ENCODE results near the gene ARHGEF10L.

Gene ARHGEF10L

DNA sequence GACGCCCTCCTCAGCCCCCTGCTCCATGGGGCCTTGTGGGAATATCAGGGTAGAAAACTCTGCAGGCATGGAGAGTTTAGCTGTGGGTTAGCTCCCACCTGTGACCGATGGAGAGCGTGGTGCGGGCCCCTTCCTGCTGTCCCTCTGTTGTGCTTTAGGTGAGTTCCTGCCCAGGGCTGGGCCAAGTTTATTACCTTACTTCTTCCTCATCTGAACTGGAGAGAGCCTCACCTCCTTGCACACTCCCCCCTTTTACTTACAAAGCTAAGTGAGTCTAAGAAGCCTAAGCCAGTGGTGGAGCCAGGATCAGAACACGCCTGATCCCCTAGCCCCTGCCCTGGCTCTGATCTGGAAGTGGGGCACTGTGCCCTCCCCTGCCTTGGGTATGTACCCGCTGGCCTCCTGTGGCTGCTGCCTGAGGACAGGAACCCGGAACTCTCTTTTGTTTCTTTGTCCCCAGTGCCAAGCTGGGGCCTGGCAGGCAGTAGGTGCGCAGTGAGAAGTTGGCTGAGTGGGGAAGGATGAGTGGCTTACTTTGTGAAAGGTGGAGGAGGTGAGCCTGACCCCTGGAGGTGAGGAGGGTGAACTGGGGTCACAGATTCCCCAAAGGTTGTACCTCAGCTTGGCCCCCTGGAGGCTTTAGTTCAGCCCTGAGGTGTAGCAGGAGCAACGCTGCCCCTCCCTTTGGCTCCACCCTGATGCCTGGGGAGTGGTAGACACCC, 32.9 kb downstream of the ARHGEF10L start:
- Histone ChIP-seq H3K27ac (ENCODE audit: low read depth, low read length) (peak overlapping the region; percentile 64; the same call in 1 of the 2 replicates), H3K4me3 (ENCODE audit: low read length) (no peak overlapping the region), H3K4me1 (ENCODE audit: insufficient read depth, low read length) (peaks cover 58% of the 10 kb centered on the region), H3K9me3 (ENCODE audit: insufficient read depth, low read depth, low read length) (no peaks in the 10 kb centered on the region), H3K36me3 (ENCODE audit: insufficient read depth, low read length) (no peaks in the 10 kb centered on the region), H3K9ac (ENCODE audit: low read depth, low read length) (no peak overlapping the region), H3K27me3 (ENCODE audit: insufficient read depth, low read length) (no peaks in the 10 kb centered on the region)
- WGBS = 79% methylated on average over 9 of the region's 9 CpGs

DNA sequence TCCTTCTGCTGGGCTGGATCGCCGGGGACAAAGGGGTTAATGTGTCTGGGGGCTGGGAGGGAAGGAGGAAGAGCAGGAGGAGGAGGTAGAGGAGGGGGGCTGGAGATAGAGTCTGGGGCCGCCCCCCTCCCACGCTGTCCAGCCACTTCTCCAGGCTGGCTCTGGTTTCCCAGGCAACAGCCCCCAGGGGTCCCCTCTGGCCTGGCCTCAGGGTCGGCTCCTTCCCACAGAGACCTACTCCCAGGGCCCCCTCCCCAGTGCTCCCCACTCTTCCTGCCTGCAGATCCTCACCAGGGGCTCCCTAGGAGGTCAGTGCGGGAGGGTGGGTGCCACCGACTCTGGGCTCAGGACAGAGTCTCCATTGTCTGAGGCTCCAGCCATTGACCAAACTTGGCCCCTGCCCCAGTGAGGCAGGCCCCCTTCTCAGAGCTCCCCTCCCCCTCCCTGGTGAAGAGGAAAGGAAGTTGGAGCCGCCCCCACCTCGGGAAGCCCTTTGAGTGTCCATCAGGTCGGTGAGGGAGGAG, 34.1 kb downstream of the ARHGEF10L start:
- WGBS = 15% methylated on average over 7 of the region's 10 CpGs
- no peaks in the 10 kb centered on the region for H3K36me3 ChIP-seq (ENCODE audit: insufficient read depth, low read length)
- H3K27ac ChIP-seq (ENCODE audit: low read depth, low read length) = peak overlapping the region; percentile 66; the same call in 1 of the 2 replicates
- H3K9ac ChIP-seq (ENCODE audit: low read depth, low read length) = no peak overlapping the region
- H3K4me3 ChIP-seq (ENCODE audit: low read length) = peak overlapping the region; percentile 23; the same call in 1 of the 2 replicates
- peaks cover 52% of the 10 kb centered on the region for H3K4me1 ChIP-seq (ENCODE audit: insufficient read depth, low read length)
- H3K27me3 ChIP-seq (ENCODE audit: insufficient read depth, low read length) = no peaks in the 10 kb centered on the region
- no peaks in the 10 kb centered on the region for H3K9me3 ChIP-seq (ENCODE audit: insufficient read depth, low read depth, low read length)

DNA sequence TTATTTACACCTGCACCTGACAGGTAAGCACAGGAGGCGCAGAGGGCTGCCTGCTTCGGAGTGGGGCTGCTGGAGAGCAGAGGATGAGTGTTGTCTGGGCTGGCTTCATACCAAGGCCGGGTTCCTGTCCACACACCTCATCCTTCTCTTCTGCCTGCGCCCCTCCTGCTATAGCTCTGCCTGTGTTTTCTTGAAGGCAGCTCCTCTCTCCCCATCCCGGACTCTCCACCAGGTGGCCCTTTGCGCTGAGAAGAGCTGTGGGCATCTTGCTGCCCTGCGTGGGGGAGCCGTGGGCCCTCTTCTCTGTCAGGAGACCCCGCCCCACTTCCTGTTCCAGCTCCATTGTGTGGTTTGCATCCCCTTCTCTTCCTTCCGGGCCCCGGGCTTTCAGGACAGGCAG, 35.0 kb downstream of the ARHGEF10L start:
- H3K9ac ChIP-seq (ENCODE audit: low read depth, low read length) = no peak overlapping the region
- no peak overlapping the region for H3K27ac ChIP-seq (ENCODE audit: low read depth, low read length)
- peaks cover 45% of the 10 kb centered on the region for H3K4me1 ChIP-seq (ENCODE audit: insufficient read depth, low read length)

DNA sequence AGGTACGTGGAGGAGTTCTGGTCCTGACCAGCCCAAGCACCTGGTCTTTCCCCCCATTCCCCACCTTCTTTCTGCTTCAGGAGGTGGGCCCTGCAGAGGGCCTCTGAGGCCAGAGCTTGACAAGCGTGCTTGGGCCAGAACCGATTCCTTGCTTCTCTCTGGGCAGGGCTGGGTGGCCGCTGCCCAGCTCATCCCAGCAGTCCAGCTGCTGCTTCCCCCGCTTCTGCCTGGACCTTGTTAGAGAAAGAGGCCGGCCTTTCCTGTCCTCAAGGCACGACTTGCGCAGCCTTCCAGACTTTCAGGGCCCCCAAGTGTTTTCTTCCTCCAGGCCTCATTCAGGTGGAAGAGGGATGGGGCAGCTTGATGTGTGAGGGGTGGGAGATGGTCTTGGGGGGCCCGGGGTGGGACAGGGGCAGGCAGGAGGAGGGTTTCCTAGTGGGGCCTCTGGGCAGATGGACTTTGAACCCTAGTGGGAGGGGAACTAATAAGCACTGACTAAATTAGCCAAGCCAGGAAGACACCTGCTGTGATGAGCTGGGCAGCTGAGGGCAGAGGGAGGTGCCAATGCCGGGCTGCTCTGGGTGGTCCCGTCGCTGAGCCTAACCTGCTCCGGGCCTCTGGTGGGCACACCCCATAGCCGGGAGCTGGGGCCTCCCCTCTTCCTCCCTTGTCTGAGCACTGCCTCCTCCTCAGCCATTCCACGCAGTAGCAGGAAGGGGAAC, 36.5 kb downstream of the ARHGEF10L start:
- peaks cover 39% of the 10 kb centered on the region for H3K4me1 ChIP-seq (ENCODE audit: insufficient read depth, low read length)
- WGBS = 72% methylated on average over 15 of the region's 15 CpGs
- H3K27ac ChIP-seq (ENCODE audit: low read depth, low read length) = no peak overlapping the region
- H3K9me3 ChIP-seq (ENCODE audit: insufficient read depth, low read depth, low read length) = no peaks in the 10 kb centered on the region
- H3K4me3 ChIP-seq (ENCODE audit: low read length) = no peak overlapping the region
- no peaks in the 10 kb centered on the region for H3K27me3 ChIP-seq (ENCODE audit: insufficient read depth, low read length)
- H3K36me3 ChIP-seq (ENCODE audit: insufficient read depth, low read length) = peaks cover 3% of the 10 kb centered on the region; the same call in 1 of the 2 replicates
- H3K9ac ChIP-seq (ENCODE audit: low read depth, low read length) = no peak overlapping the region

More for the DNA sequence above, 35.0 kb downstream of the ARHGEF10L start:
- Histone ChIP-seq H3K36me3 (ENCODE audit: insufficient read depth, low read length) (no peaks in the 10 kb centered on the region), H3K4me3 (ENCODE audit: low read length) (no peak overlapping the region), H3K9me3 (ENCODE audit: insufficient read depth, low read depth, low read length) (no peaks in the 10 kb centered on the region), H3K27me3 (ENCODE audit: insufficient read depth, low read length) (no peaks in the 10 kb centered on the region)
- WGBS = 67% methylated on average over 11 of the region's 11 CpGs

DNA sequence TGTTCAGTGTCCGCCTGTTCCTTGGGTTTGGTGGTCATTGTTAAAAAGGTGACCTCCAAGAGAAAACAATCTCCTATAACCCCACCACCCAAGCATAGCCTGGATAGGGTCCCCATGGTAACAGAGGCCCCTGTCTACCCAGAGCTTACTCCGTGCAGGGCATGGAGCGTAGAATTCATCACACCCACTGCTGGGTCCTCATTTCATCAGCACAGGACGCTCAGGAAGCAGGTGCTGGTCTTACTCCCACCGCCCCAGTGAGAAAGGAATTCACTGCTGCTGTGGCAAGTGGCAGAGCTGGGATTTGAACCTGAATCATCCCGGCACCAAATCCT, 37.0 kb downstream of the ARHGEF10L start:
- peaks cover 3% of the 10 kb centered on the region; the same call in 1 of the 2 replicates for H3K36me3 ChIP-seq (ENCODE audit: insufficient read depth, low read length)
- WGBS = 87% methylated on average over 5 of the region's 6 CpGs
- H3K9ac ChIP-seq (ENCODE audit: low read depth, low read length) = no peak overlapping the region
- H3K9me3 ChIP-seq (ENCODE audit: insufficient read depth, low read depth, low read length) = no peaks in the 10 kb centered on the region
- H3K27me3 ChIP-seq (ENCODE audit: insufficient read depth, low read length) = no peaks in the 10 kb centered on the region
- peaks cover 42% of the 10 kb centered on the region for H3K4me1 ChIP-seq (ENCODE audit: insufficient read depth, low read length)
- no peak overlapping the region for H3K4me3 ChIP-seq (ENCODE audit: low read length)
- no peak overlapping the region for H3K27ac ChIP-seq (ENCODE audit: low read depth, low read length)

DNA sequence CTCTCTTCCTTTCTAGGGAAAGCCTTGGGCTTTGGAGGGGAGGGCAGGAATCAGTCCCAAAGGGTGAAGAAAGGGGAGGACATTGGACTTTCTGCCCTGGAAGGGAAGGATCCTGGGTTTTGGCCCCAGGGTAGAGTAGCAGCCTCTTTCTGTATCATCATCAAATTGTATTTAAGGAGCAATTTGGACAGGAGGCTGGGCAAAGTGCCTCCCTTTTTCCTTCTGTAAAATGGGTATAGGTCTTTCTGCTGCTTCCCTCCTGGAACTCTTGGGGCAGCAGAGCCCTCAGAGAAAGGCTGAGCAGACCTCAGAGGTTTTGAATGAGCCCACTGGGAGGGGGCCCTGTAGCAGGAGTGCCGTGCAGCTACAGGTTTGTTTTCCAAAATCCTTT, 38.4 kb downstream of the ARHGEF10L start:
- 86% methylated on average over 1 of the region's 1 CpG for WGBS
- Histone ChIP-seq H3K27me3 (ENCODE audit: insufficient read depth, low read length) (no peaks in the 10 kb centered on the region), H3K36me3 (ENCODE audit: insufficient read depth, low read length) (peaks cover 3% of the 10 kb centered on the region; the same call in 1 of the 2 replicates), H3K4me1 (ENCODE audit: insufficient read depth, low read length) (peaks cover 42% of the 10 kb centered on the region), H3K27ac (ENCODE audit: low read depth, low read length) (no peak overlapping the region), H3K4me3 (ENCODE audit: low read length) (no peak overlapping the region), H3K9ac (ENCODE audit: low read depth, low read length) (no peak overlapping the region), H3K9me3 (ENCODE audit: insufficient read depth, low read depth, low read length) (no peaks in the 10 kb centered on the region)

DNA sequence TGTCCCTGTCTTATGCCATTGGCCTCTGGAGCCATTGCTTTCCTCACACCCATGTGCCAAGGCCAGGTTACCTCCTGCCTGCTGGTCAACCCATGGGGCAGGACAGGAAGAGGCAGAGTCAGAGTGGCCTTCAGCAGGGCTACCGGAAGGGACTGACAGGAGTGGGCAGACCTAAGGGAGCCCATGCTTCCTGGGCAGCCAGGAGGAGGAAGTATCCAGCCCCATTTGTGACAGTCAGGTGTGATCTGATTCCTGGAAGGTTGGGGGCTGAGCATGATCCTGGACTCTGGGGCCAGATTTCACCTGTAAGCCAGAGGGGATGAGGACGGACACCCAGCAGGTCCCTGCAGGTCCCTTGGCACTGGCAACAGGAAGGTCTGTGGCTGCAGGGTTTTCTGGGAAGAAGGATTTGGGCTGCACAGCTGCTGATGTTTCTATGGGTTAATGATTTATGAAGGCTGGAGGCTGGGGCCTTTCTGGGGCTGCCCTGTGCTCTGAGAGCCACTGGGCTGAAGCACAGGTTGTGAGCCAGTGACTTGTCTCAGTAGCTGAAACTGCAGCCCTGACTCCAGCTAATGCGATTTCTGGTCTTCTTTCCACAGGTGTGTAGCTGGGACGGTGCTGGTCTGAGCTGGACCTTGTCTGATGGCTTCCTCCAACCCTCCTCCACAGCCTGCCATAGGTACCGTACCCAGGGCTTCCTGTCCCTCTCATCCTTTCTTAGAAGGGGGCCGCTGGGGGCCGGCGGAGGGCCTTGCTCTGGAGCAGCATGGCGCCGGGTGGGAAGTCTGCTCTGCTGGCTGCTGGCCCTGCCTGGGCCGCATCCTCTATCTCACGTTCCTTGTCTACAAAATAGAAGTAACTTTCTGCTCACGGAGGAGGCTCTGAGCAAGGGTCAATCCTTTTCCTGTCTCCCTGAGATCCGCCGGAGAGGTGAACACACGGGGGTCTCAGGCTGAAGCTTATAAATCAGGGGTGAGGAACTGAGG, 40.7 kb downstream of the ARHGEF10L start:
- H3K4me1 ChIP-seq (ENCODE audit: insufficient read depth, low read length) = peaks cover 27% of the 10 kb centered on the region
- no peak overlapping the region for H3K4me3 ChIP-seq (ENCODE audit: low read length)
- no peaks in the 10 kb centered on the region for H3K27me3 ChIP-seq (ENCODE audit: insufficient read depth, low read length)
- 92% methylated on average over 16 of the region's 16 CpGs for WGBS
- peaks cover 17% of the 10 kb centered on the region for H3K36me3 ChIP-seq (ENCODE audit: insufficient read depth, low read length)
- H3K9me3 ChIP-seq (ENCODE audit: insufficient read depth, low read depth, low read length) = no peaks in the 10 kb centered on the region
- no peak overlapping the region; the same call in 1 of the 2 replicates for H3K9ac ChIP-seq (ENCODE audit: low read depth, low read length)
- peak overlapping the region; percentile 24 for H3K27ac ChIP-seq (ENCODE audit: low read depth, low read length)

DNA sequence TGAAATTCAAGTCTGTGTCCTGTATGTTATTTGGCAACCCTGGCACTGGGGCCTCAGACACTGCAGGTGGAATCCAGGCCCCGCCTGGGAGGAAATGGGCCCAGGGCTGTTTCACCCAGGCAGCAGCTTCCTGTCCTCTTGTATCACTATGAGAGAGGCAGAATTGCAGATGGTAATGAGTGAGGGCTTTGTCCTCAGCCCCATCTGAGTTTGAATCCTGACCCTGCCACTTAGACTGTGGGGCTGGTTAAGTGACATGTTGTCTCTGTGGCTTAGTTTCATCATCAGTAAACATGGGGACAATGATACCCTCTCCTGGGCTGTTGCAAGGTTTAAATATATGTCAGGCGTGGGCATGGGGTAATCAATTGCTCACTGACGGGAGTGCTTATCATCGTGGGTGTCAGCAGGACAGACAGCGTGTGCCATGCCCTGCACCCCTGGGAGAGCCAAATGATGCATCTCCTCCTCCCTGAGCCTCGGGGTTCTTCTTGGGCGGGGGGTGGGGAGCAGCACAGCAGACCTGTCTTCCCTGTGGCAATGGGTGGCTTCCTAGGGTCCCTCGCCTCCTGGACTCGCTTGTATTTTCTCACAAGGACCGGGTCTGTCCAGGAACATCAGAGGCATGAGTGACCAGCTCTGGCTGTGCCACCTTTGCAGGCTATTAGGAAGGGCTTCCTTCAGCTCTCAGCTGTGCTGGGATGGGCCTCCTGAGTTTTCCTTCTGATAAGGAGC, 42.1 kb downstream of the ARHGEF10L start:
- no peaks in the 10 kb centered on the region for H3K27me3 ChIP-seq (ENCODE audit: insufficient read depth, low read length)
- H3K9ac ChIP-seq (ENCODE audit: low read depth, low read length) = no peak overlapping the region
- 87% methylated on average over 10 of the region's 10 CpGs for WGBS
- H3K9me3 ChIP-seq (ENCODE audit: insufficient read depth, low read depth, low read length) = no peaks in the 10 kb centered on the region
- no peak overlapping the region for H3K4me3 ChIP-seq (ENCODE audit: low read length)
- H3K4me1 ChIP-seq (ENCODE audit: insufficient read depth, low read length) = peaks cover 32% of the 10 kb centered on the region
- no peak overlapping the region for H3K27ac ChIP-seq (ENCODE audit: low read depth, low read length)
- H3K36me3 ChIP-seq (ENCODE audit: insufficient read depth, low read length) = peaks cover 17% of the 10 kb centered on the region

DNA sequence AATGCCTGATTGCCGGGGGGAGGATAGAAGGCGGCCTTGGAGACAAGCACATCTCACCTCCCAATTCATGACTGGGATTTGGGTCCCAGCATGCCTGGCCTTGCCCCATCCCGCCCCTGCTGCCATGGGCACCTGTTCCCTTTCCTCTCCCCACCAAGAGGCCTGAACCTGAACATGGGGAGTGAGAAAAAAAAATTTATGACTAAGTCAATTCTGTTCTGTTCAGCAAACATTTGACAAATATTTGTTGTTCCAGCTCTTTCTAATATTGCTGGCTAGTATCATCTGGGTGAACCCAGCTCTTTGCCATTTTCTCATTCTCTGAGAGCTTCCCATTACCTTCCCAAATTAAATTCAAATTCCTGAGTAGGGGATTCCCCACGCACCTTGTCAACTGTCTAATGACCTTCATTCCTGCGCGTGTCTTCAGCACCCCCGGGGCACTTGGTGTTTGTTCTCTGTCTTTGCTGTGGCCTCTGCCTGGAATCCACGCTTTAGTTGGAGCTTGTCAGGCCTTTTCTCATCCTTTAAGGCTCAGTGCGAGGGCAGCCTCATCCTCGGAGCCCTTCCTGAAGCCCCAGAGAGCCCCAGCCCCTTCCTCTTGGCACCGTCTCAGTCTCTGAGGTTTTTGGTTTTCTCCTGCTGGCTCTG, 42.8 kb downstream of the ARHGEF10L start:
- no peak overlapping the region for H3K9ac ChIP-seq (ENCODE audit: low read depth, low read length)
- H3K9me3 ChIP-seq (ENCODE audit: insufficient read depth, low read depth, low read length) = no peaks in the 10 kb centered on the region
- no peaks in the 10 kb centered on the region for H3K27me3 ChIP-seq (ENCODE audit: insufficient read depth, low read length)
- peaks cover 39% of the 10 kb centered on the region for H3K4me1 ChIP-seq (ENCODE audit: insufficient read depth, low read length)
- H3K27ac ChIP-seq (ENCODE audit: low read depth, low read length) = no peak overlapping the region
- 64% methylated on average over 10 of the region's 11 CpGs for WGBS
- no peak overlapping the region for H3K4me3 ChIP-seq (ENCODE audit: low read length)
- peaks cover 17% of the 10 kb centered on the region for H3K36me3 ChIP-seq (ENCODE audit: insufficient read depth, low read length)

DNA sequence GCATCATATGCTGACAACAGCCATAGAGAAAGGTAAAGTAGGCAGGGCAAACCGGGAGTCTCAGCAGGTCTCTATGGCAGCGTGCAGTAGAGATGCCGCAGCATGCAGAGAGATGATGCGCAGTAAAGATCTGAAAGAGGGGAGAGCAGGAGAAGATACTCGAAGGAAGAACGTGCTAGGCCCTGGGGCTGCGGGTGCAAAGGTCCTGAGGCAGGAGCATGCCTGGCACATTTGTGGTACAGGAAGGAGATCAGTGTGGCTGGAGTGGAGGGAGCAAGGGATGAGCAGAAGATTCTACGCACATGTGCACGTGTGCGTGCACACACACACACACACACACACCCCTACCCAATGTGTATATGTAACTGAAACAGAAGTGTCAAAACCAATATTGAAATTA, 45.0 kb downstream of the ARHGEF10L start:
- Histone ChIP-seq H3K4me1 (ENCODE audit: insufficient read depth, low read length) (peaks cover 48% of the 10 kb centered on the region), H3K9ac (ENCODE audit: low read depth, low read length) (no peak overlapping the region), H3K27ac (ENCODE audit: low read depth, low read length) (no peak overlapping the region), H3K36me3 (ENCODE audit: insufficient read depth, low read length) (peaks cover 21% of the 10 kb centered on the region), H3K27me3 (ENCODE audit: insufficient read depth, low read length) (no peaks in the 10 kb centered on the region), H3K4me3 (ENCODE audit: low read length) (no peak overlapping the region), H3K9me3 (ENCODE audit: insufficient read depth, low read depth, low read length) (no peaks in the 10 kb centered on the region)
- WGBS = 95% methylated on average over 7 of the region's 10 CpGs

All from HUES64 (cell line).